Measurements from ENCODE around the gene ZNF385B. TPM values are rescaled to one million over a fixed set of nuclear protein-coding genes. Genes with fewer than 3 reads are reported as not detected.

Gene ZNF385B
- total and polyA plus RNA-seq, 4 donors = 3.0 to 7.2 (median 3.9) TPM

DNA sequence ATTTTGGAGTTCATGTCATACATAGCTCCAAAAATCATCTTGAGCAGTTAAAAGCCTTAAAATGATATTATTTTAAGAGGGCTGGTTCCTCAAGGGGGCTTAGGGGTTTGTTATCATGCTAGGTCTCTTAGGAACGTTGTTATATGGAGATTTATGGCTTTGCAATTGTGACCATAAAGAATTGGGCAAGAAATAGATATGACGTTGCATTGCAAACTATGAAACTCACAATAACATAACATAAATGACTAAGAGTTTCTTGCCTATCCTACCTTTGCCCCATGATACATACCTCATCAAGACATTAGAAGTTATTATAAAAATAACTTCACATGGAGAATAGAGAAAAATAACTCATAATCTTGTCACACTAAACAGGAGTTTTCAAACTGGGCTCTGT lies 390.4 kb downstream of the ZNF385B start (continued):
- TF ChIP-seq GABPA (IDR thresholded peaks at IDR 0.05 in 1 of 2, conservative IDR thresholded peaks at IDR 0.05 in 1 of 2) (no peak), MAX (IDR thresholded peaks at IDR 0.05) (no peak), TAF1 (conservative IDR thresholded peaks at IDR 0.05) (no peak), FOXA1 (IDR thresholded peaks at IDR 0.05) (no peak), YY1 (IDR thresholded peaks at IDR 0.05) (no peak), ATF3 (IDR thresholded peaks at IDR 0.05) (no peak), JUND (IDR thresholded peaks at IDR 0.05) (no peak), SP1 (IDR thresholded peaks at IDR 0.05) (no peak), RXRA (IDR thresholded peaks at IDR 0.05) (no peak)

- peaks cover 0 to 8% (median 4%) of the 10 kb centered on the region in 4 donors for H3K36me3 ChIP-seq (ENCODE audit: control insufficient read depth in 4 of 4, insufficient read depth in 3 of 4, low read depth in 1 of 4, low read length in 3 of 4)
- no peak for DNase-seq (ENCODE audit: low spot score)
- no peaks in the 10 kb centered on the region for H3K9me3 ChIP-seq (ENCODE audit: control insufficient read depth in 4 of 4, low read length in 3 of 4)
- H3K4me1 ChIP-seq (ENCODE audit: control insufficient read depth in 4 of 4, insufficient read depth in 4 of 4, low read length in 3 of 4) = no peaks in the 10 kb centered on the region
- H3K4me3 ChIP-seq (ENCODE audit: low read depth in 1 of 3, low read length in 3 of 3) = no peak overlapping the region
- no peak overlapping the region for H3K9ac ChIP-seq (ENCODE audit: low read depth in 1 of 2, low read length in 2 of 2)
- H3K27me3 ChIP-seq (ENCODE audit: control insufficient read depth in 4 of 4, insufficient read depth in 4 of 4, low read length in 3 of 4) = no peaks in the 10 kb centered on the region
- H3K27ac ChIP-seq (ENCODE audit: low read depth in 1 of 2, low read length in 2 of 2) = no peak overlapping the region
- TF ChIP-seq YY1 (IDR thresholded peaks at IDR 0.05) (no peak), ATF3 (IDR thresholded peaks at IDR 0.05) (no peak)
- 90% methylated on average over 3 of the region's 3 CpGs for WGBS
Observed at GRCh38 chr2:179470089-179470488, 391.3 kb downstream of the ZNF385B start.

- H3K4me1 ChIP-seq (ENCODE audit: control insufficient read depth in 4 of 4, insufficient read depth in 4 of 4, low read length in 3 of 4) = no peaks in the 10 kb centered on the region
- H3K9me3 ChIP-seq (ENCODE audit: control insufficient read depth in 4 of 4, low read length in 3 of 4) = no peaks in the 10 kb centered on the region
- no peak for DNase-seq (ENCODE audit: low spot score)
- peaks cover 0 to 8% (median 6%) of the 10 kb centered on the region in 4 donors for H3K36me3 ChIP-seq (ENCODE audit: control insufficient read depth in 4 of 4, insufficient read depth in 3 of 4, low read depth in 1 of 4, low read length in 3 of 4)
- no peaks in the 10 kb centered on the region for H3K27me3 ChIP-seq (ENCODE audit: control insufficient read depth in 4 of 4, insufficient read depth in 4 of 4, low read length in 3 of 4)
- no peak overlapping the region for H3K4me3 ChIP-seq (ENCODE audit: low read depth in 1 of 3, low read length in 3 of 3)
- TF ChIP-seq CTCF (IDR thresholded peaks at IDR 0.05; ENCODE audit: low read depth, low read length, missing input control) (no peak), MAX (IDR thresholded peaks at IDR 0.05) (no peak), ATF3 (IDR thresholded peaks at IDR 0.05) (no peak), SP1 (IDR thresholded peaks at IDR 0.05) (no peak), YY1 (IDR thresholded peaks at IDR 0.05) (no peak), JUND (IDR thresholded peaks at IDR 0.05) (no peak), FOXA1 (IDR thresholded peaks at IDR 0.05) (no peak), TAF1 (conservative IDR thresholded peaks at IDR 0.05) (no peak)
- 95% methylated on average over 1 of the region's 1 CpG for WGBS
- H3K9ac ChIP-seq (ENCODE audit: low read depth in 1 of 2, low read length in 2 of 2) = no peak overlapping the region
- no peak overlapping the region for H3K27ac ChIP-seq (ENCODE audit: low read depth in 1 of 2, low read length in 2 of 2)
Observed at GRCh38 chr2:179467960-179468359, 393.5 kb downstream of the ZNF385B start.

DNA sequence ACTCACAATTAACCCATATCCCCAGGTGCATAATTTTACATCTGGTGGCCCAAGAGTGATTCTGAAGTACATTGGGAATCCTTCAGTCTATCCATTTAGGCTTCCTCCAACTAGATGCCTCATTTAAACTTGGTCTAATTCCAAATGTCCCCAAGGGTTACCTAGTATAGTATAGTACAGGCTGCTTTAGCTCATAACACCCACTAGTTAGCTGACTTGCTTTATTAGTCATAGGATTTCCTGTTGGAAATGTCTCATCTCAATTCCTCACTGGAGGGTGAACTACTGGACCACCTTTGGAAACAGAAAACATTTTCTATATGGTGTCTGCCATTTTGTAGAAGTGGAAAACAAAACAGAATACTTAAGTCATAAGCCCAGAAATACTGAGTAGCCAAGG lies 394.3 kb downstream of the ZNF385B start:
- Histone ChIP-seq H3K9ac (ENCODE audit: low read depth in 1 of 2, low read length in 2 of 2) (no peak overlapping the region), H3K4me1 (ENCODE audit: control insufficient read depth in 4 of 4, insufficient read depth in 4 of 4, low read length in 3 of 4) (no peaks in the 10 kb centered on the region), H3K27me3 (ENCODE audit: control insufficient read depth in 4 of 4, insufficient read depth in 4 of 4, low read length in 3 of 4) (no peaks in the 10 kb centered on the region), H3K36me3 (ENCODE audit: control insufficient read depth in 4 of 4, insufficient read depth in 3 of 4, low read depth in 1 of 4, low read length in 3 of 4) (peaks cover 0 to 8% (median 6%) of the 10 kb centered on the region in 4 donors), H3K27ac (ENCODE audit: low read depth in 1 of 2, low read length in 2 of 2) (no peak overlapping the region), H3K9me3 (ENCODE audit: control insufficient read depth in 4 of 4, low read length in 3 of 4) (no peaks in the 10 kb centered on the region), H3K4me3 (ENCODE audit: low read depth in 1 of 3, low read length in 3 of 3) (no peak overlapping the region)
- no peak for DNase-seq (ENCODE audit: low spot score)
- TF ChIP-seq EGR1 (IDR thresholded peaks at IDR 0.05; ENCODE audit: low read depth in 2 of 2) = no peak
- no peak for TF ChIP-seq SP1 (IDR thresholded peaks at IDR 0.05)
- no peak for TF ChIP-seq FOXA2 (IDR thresholded peaks at IDR 0.05)
- TF ChIP-seq RXRA (IDR thresholded peaks at IDR 0.05) = no peak
- TF ChIP-seq FOXA1 (IDR thresholded peaks at IDR 0.05) = no peak
- no peak for TF ChIP-seq RAD21 (IDR thresholded peaks at IDR 0.05)
- no peak for TF ChIP-seq YY1 (IDR thresholded peaks at IDR 0.05)
- TF ChIP-seq TAF1 (conservative IDR thresholded peaks at IDR 0.05) = no peak
- no peak for TF ChIP-seq GABPA (IDR thresholded peaks at IDR 0.05 in 1 of 2, conservative IDR thresholded peaks at IDR 0.05 in 1 of 2)
- TF ChIP-seq ZBTB33 (IDR thresholded peaks at IDR 0.05) = no peak
- no peak for TF ChIP-seq REST (IDR thresholded peaks at IDR 0.05)
- TF ChIP-seq JUND (IDR thresholded peaks at IDR 0.05) = no peak
